H1 (cell line): ENCODE results near the gene ASF1A. TPM values are rescaled to one million over a fixed set of nuclear protein-coding genes. Genes with fewer than 3 reads are reported as not detected.

Experiments
- CTCF ChIA-PET: fragments of 300-600 bp; sonication (Branson Sonifier 250); formaldehyde crosslinking; loops from one replicate; lab custom pipeline; 2021; ENCODE audit not compliant: partially characterized antibody; lab: Charles Lee
- POLR2A ChIA-PET: fragments of 300-600 bp; sonication (Branson Sonifier 250); formaldehyde crosslinking; loops from one replicate; lab custom pipeline; 2021; ENCODE audit warnings: inconsistent platforms; ENCODE audit not compliant: partially characterized antibody; lab: Charles Lee
- DNase-seq, 2 experiments: peaks; one replicate each; pipeline versions ENCODE4 v3.0.0 to v3.0.0-alpha.2; 2010 to 2022; ENCODE audit warnings: low spot score in 2 of 2, low read depth in 1 of 2, mixed read lengths in 1 of 2
- FAIRE-seq: peaks from 2 replicates; lab custom pipeline; 2011; peaks lifted over from hg19 to GRCh38; lab: Jason Lieb, UNC
- H2AFZ ChIP-seq: 2 replicates; pipeline ENCODE4 v1.8.1; 2012; ENCODE audit warnings: low read length, inconsistent platforms
- H2AK5ac ChIP-seq: 2 replicates; pipeline ENCODE4 v1.6.1; 2013; ENCODE audit warnings: low read depth, low read length
- H2BK120ac ChIP-seq: replicated peaks from 2 replicates; pipeline ENCODE3; 2013; ENCODE audit warnings: low read depth, low read length, inconsistent platforms
- H2BK12ac ChIP-seq: 2 replicates; pipeline ENCODE4 v1.6.1; 2013; ENCODE audit warnings: low read depth, low read length
- H2BK15ac ChIP-seq: 2 replicates; pipeline ENCODE4 v1.6.1; 2013; ENCODE audit warnings: low read length
- H2BK20ac ChIP-seq: 2 replicates; pipeline ENCODE4 v1.6.1; 2013; ENCODE audit warnings: low read length
- H2BK5ac ChIP-seq: 2 replicates; pipeline ENCODE4 v1.6.1; 2013; ENCODE audit warnings: low read depth, low read length
- H3K14ac ChIP-seq: 2 replicates; pipeline ENCODE4 v1.6.1; 2013; ENCODE audit warnings: inconsistent platforms; ENCODE audit not compliant: insufficient read length
- H3K18ac ChIP-seq: 2 replicates; pipeline ENCODE4 v1.6.1; 2013; ENCODE audit warnings: low read length; ENCODE audit errors: extremely low read depth
- H3K23ac ChIP-seq: 2 replicates; pipeline ENCODE4 v1.6.1; 2013; ENCODE audit warnings: inconsistent platforms; ENCODE audit not compliant: insufficient read length
- H3K23me2 ChIP-seq: 2 replicates; pipeline ENCODE4 v1.6.1; 2013; ENCODE audit warnings: low read depth, low read length
- H3K27ac ChIP-seq: 2 replicates; pipeline ENCODE4 v1.6.1; 2011; ENCODE audit warnings: low read depth, low read length, inconsistent platforms
- H3K27me3 ChIP-seq, 4 experiments: replicated peaks in 1 of 4; 1 replicate in 1 of 4; 2 replicates in 3 of 4; pipeline versions ENCODE4 v1.6.1 to v1.8.1; 2011 to 2013; ENCODE audit warnings: low read length in 3 of 4, mild to moderate bottlenecking in 3 of 4, inconsistent platforms in 2 of 4, mixed read lengths in 2 of 4, moderate library complexity in 1 of 4; ENCODE audit not compliant: control insufficient read depth in 3 of 4, insufficient read depth in 3 of 4; ENCODE audit errors: extremely low read depth in 1 of 4
- H3K36me3 ChIP-seq, 4 experiments: 2 replicates each; pipeline versions ENCODE4 v1.6.1 to v1.8.1; 2011 to 2013; ENCODE audit warnings: mild to moderate bottlenecking in 4 of 4, low read length in 3 of 4, moderate library complexity in 2 of 4, control low read depth in 1 of 4, inconsistent platforms in 1 of 4; ENCODE audit not compliant: insufficient read depth in 4 of 4, control insufficient read depth in 2 of 4
- H3K4ac ChIP-seq: replicated peaks from 2 replicates; pipeline ENCODE3; 2013; ENCODE audit warnings: low read length, low read depth, mixed read lengths, inconsistent platforms; ENCODE audit not compliant: insufficient read length
- H3K4me1 ChIP-seq, 4 experiments: replicated peaks in 1 of 4; 1 replicate in 1 of 4; 2 replicates in 3 of 4; pipeline versions ENCODE4 v1.6.1 to v1.8.1; 2011 to 2013; ENCODE audit warnings: low read length in 3 of 4, inconsistent platforms in 2 of 4, mixed read lengths in 1 of 4; ENCODE audit not compliant: insufficient read depth in 4 of 4, control insufficient read depth in 3 of 4
- H3K4me2 ChIP-seq, 2 experiments: 2 replicates each; pipeline versions ENCODE4 v1.6.1 to v1.8.1; 2011 to 2013; ENCODE audit warnings: low read depth in 2 of 2, low read length in 2 of 2, control low read depth in 1 of 2, inconsistent platforms in 1 of 2, mild to moderate bottlenecking in 1 of 2; ENCODE audit not compliant: insufficient read depth in 1 of 2
- H3K4me3 ChIP-seq, 4 experiments: fragments of 200-600, 300-600 bp in 1 of 4; sonication (generic), shearing (Covaris generic), sonication (Bioruptor Twin) in 1 of 4; 2 replicates each; pipeline versions ENCODE4 v1.5.1 to v1.8.1; 2011 to 2016; ENCODE audit warnings: low read length in 4 of 4, low read depth in 3 of 4, control low read depth in 2 of 4, inconsistent platforms in 2 of 4, mild to moderate bottlenecking in 2 of 4, mixed read lengths in 1 of 4, moderate library complexity in 1 of 4; ENCODE audit not compliant: insufficient read depth in 2 of 4; ENCODE audit errors: extremely low read depth in 1 of 4
- H3K56ac ChIP-seq: replicated peaks from 2 replicates; pipeline ENCODE3; 2013; ENCODE audit warnings: low read depth, mild to moderate bottlenecking, mixed read lengths, low read length, inconsistent platforms; ENCODE audit not compliant: insufficient read length
- H3K79me1 ChIP-seq: 2 replicates; pipeline ENCODE4 v1.6.1; 2013; ENCODE audit warnings: low read depth, low read length, control low read depth
- H3K79me2 ChIP-seq, 2 experiments: 2 replicates each; pipeline versions ENCODE4 v1.6.1 to v1.8.1; 2012 to 2013; ENCODE audit warnings: low read length in 2 of 2, mild to moderate bottlenecking in 2 of 2, inconsistent platforms in 1 of 2; ENCODE audit not compliant: insufficient read depth in 2 of 2, control insufficient read depth in 1 of 2
- H3K9ac ChIP-seq, 4 experiments: replicated peaks in 1 of 4; 1 replicate in 1 of 4; 2 replicates in 3 of 4; pipeline versions ENCODE4 v1.6.1 to v1.8.1; 2011 to 2013; ENCODE audit warnings: low read depth in 3 of 4, low read length in 3 of 4, control low read depth in 2 of 4, mild to moderate bottlenecking in 2 of 4, moderate library complexity in 2 of 4, inconsistent platforms in 1 of 4; ENCODE audit errors: extremely low read depth in 1 of 4
- H3K9me3 ChIP-seq, 2 experiments: 2 replicates each; pipeline versions ENCODE4 v1.6.1 to v1.8.1; 2012 to 2013; ENCODE audit warnings: mild to moderate bottlenecking in 2 of 2, moderate library complexity in 2 of 2, control low read depth in 1 of 2, inconsistent platforms in 1 of 2, low read depth in 1 of 2, low read length in 1 of 2, mixed read lengths in 1 of 2; ENCODE audit not compliant: insufficient read depth in 2 of 2
- H4K20me1 ChIP-seq, 2 experiments: replicated peaks in 1 of 2; 2 replicates each; pipeline versions ENCODE3 to v1.8.1; 2011 to 2013; ENCODE audit warnings: inconsistent platforms in 2 of 2, low read length in 2 of 2, mild to moderate bottlenecking in 1 of 2; ENCODE audit not compliant: insufficient read depth in 2 of 2, control insufficient read depth in 1 of 2
- H4K5ac ChIP-seq: 2 replicates; pipeline ENCODE4 v1.6.1; 2013; ENCODE audit warnings: low read length, low read depth, mixed read lengths, inconsistent platforms; ENCODE audit not compliant: insufficient read length
- H4K8ac ChIP-seq: 2 replicates; pipeline ENCODE4 v1.8.0; 2013; ENCODE audit warnings: mild to moderate bottlenecking, moderate library complexity, low read length, inconsistent platforms; ENCODE audit not compliant: insufficient read depth; ENCODE audit errors: extremely low read depth
- H4K91ac ChIP-seq: replicated peaks from 2 replicates; pipeline ENCODE3; 2013; ENCODE audit warnings: low read length, mixed read lengths, inconsistent platforms; ENCODE audit not compliant: insufficient read length
- ATF2 ChIP-seq: IDR thresholded peaks from 2 replicates; pipeline ENCODE4 v1.6.1; 2012; ENCODE audit warnings: low read length, inconsistent platforms
- BCL11A ChIP-seq, 2 experiments: IDR thresholded peaks; one replicate each; pipeline ENCODE4 v1.6.1; 2011; ENCODE audit warnings: low read depth in 2 of 2, low read length in 2 of 2, mild to moderate bottlenecking in 2 of 2
- CBX5 ChIP-seq: fragments of 300-800, 300-1000 bp; sonication (generic); IDR thresholded peaks from 2 replicates; pipeline ENCODE4 v1.7.1; 2016; ENCODE audit warnings: antibody characterized with exemption, low read length, low read depth
- CHD1 ChIP-seq: IDR thresholded peaks from 2 replicates; pipeline ENCODE4 v1.6.1; 2012; ENCODE audit warnings: low read depth, low read length, improper control_type of control experiment
- CREB1 ChIP-seq: IDR thresholded peaks from 2 replicates; pipeline ENCODE4 v1.6.1; 2012; ENCODE audit warnings: inconsistent platforms
- EZH2 ChIP-seq: fragments of 200-600 bp; sonication (generic); IDR thresholded peaks from 2 replicates; pipeline ENCODE4 v1.7.1; 2012; ENCODE audit warnings: low read depth, mild to moderate bottlenecking, moderate library complexity, low read length, inconsistent platforms; ENCODE audit not compliant: severe bottlenecking
- MAFK ChIP-seq: IDR thresholded peaks from 2 replicates; pipeline ENCODE4 v1.6.1; 2012; ENCODE audit warnings: low read depth, mild to moderate bottlenecking, improper control_type of control experiment, low read length
- PHF8 ChIP-seq: fragments of 200-600 bp; sonication (generic); conservative IDR thresholded peaks from 2 replicates; pipeline ENCODE4 v1.7.1; 2012; ENCODE audit warnings: low read depth, mild to moderate bottlenecking, inconsistent platforms, low read length, moderate library complexity
- USF2 ChIP-seq: IDR thresholded peaks from 2 replicates; pipeline ENCODE4 v1.6.1; 2011; ENCODE audit warnings: low read length, improper control_type of control experiment
- polyA plus RNA-seq, 7 experiments: library from polyadenylated mRNA; depleted of rRNA in 3 of 7; stranded (reverse) in 5 of 7; unstranded in 2 of 7; fragments of >200 nt in 5 of 7; fragments of 200-250 nt in 2 of 7; gene quantifications; 1 replicate in 5 of 7; 2 replicates in 1 of 7; 4 replicates in 1 of 7; pipeline versions ENCODE4 v1.2.1 to v1.2.3, GENCODE V29; 2011 to 2013; ENCODE audit warnings: missing spikeins in 2 of 7, mixed read lengths in 2 of 7
- total RNA-seq: library from RNA; stranded (reverse); fragmentation: NEBNext Ultra II Directional; extraction: Animal tissue kit (Norgen Biotek cat#: 25700); gene quantifications from 2 replicates; pipeline ENCODE4 v1.2.1, GENCODE V29; 2021

The ASF1A gene
- total and polyA plus RNA-seq, 2 of the 8 experiments (the other 6 are each of a cell fraction or from before 2014, with no cell fraction given) = 11.4 to 50.2 TPM

- Histone ChIP-seq H3K4ac (no peak overlapping the region), H2AK5ac (no peak overlapping the region), H2BK15ac (no peak overlapping the region), H4K20me1 (peaks cover 0 to 7% of the 10 kb centered on the region in 2 experiments), H3K79me1 (no peaks in the 10 kb centered on the region), H3K23me2 (no peaks in the 10 kb centered on the region), H3K36me3 (peaks cover 3 to 50% (median 27%) of the 10 kb centered on the region in 4 experiments; a peak in 6 of 8 replicates), H3K9ac (no peak overlapping the region), H4K8ac (no peak overlapping the region), H3K9me3 (no peaks in the 10 kb centered on the region), H2AFZ (no peak overlapping the region), H3K14ac (no peak overlapping the region), H3K4me2 (no peak overlapping the region), H3K79me2 (no peaks in the 10 kb centered on the region), H2BK20ac (no peak overlapping the region), H3K27ac (no peak overlapping the region), H3K18ac (no peak overlapping the region), H3K4me1 (no peaks in the 10 kb centered on the region), H4K5ac (no peak overlapping the region), H3K56ac (no peak overlapping the region), H3K4me3 (no peak overlapping the region), H2BK12ac (no peak overlapping the region), H2BK5ac (no peak overlapping the region), H2BK120ac (no peak overlapping the region), H3K23ac (no peak overlapping the region), H4K91ac (no peak overlapping the region), H3K27me3 (no peaks in the 10 kb centered on the region)
- DNase-seq = no peak
- TF ChIP-seq BCL11A (IDR thresholded peaks at IDR 0.05; ENCODE audit: low read depth in 2 of 2, low read length in 2 of 2) = no peak
- no peak for TF ChIP-seq MAFK
- TF ChIP-seq CBX5 = no peak
- no peak for TF ChIP-seq PHF8
- TF ChIP-seq CREB1 = no peak
- TF ChIP-seq ATF2 = no peak
- TF ChIP-seq EZH2 = no peak
- no peak for TF ChIP-seq CHD1
- TF ChIP-seq USF2 = no peak
- FAIRE-seq = no peak
- POLR2A ChIA-PET = interaction anchor here (0.6 kb wide), 1 partner anchor 18 kb away, joined by 3 read pairs; no protein-coding TSS in a partner anchor
- CTCF ChIA-PET = interaction anchor here (0.6 to 1.4 kb wide), 2 partner anchors 20 to 196 kb away, joined by 3 to 4 read pairs; no protein-coding TSS in a partner anchor
These were observed 20.6 kb downstream of the ASF1A start for GRCh38 chr6:118914598-118914997.
